LNCaP clone FGC (cell line): ENCODE measurements around the gene MED22.
"Not testable (repeated sequence)": the region's sequence is repeated elsewhere in the genome, so short reads cannot be mapped to it uniquely, and the experiment has no call there.

Experiments used
- DNase-seq: peaks from one replicate; pipeline ENCODE4 v3.0.0-alpha.2; 2011; ENCODE audit warnings: low read depth
- H3K4me3 ChIP-seq: 2 replicates; pipeline ENCODE4 v1.5.1; 2011; ENCODE audit warnings: mild to moderate bottlenecking, low read depth, low read length, control low read depth
- TF ChIP-seq, protein P1 (sequence below): IDR thresholded peaks from 2 replicates; pipeline ENCODE4 v1.5.1; 2012; ENCODE audit warnings: mild to moderate bottlenecking; ENCODE audit not compliant: control insufficient read depth, insufficient read depth; ENCODE audit errors: extremely low read depth

MED22 gene

DNA sequence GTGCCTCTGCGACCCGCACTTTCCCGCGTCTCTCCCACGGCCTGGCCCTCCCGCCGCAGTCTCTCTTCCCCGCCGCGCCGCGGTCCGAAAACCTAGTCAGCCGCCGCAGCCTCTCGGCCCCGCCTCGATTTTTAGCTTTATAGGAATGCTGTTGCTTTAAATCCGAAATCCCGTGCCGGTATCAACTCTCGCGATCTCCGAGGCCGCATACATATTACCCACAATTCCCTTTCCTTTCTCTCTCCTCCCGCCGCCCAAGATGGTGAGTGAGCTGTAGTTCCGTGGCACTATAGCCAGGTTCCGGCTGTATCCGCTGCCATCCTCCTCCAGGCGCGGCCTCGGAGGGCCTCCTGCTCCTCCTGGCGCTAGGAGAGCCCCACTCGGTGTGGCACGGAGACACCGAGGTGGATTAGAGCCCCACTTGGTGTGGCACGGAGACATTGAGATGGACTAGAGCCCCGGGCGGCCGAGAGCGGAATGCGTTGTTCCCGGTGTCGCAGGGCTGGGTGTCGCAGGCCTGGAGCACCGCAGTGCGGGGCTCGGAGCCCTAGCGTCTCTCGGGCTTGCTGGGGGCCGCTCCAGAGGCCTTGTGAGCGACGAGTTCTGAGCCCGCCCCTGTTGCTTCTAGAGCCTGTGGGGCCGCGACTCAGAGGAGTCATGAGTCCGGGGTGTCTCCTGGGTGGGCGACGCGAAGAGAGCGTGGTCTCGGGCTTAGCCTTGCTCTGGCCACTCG lies at the start of gene MED22, which contains the start of gene RPL7A:
TSS of gene MED22 (minus strand) at position 147 of the 733 bp plus-strand sequence. CDS start 1,469 bp downstream, outside the sequence.
TSS of gene RPL7A (plus strand) at position 234 of the 733 bp plus-strand sequence. CDS start at position 260, 26 bp downstream.
- TF ChIP-seq, protein P1, sequence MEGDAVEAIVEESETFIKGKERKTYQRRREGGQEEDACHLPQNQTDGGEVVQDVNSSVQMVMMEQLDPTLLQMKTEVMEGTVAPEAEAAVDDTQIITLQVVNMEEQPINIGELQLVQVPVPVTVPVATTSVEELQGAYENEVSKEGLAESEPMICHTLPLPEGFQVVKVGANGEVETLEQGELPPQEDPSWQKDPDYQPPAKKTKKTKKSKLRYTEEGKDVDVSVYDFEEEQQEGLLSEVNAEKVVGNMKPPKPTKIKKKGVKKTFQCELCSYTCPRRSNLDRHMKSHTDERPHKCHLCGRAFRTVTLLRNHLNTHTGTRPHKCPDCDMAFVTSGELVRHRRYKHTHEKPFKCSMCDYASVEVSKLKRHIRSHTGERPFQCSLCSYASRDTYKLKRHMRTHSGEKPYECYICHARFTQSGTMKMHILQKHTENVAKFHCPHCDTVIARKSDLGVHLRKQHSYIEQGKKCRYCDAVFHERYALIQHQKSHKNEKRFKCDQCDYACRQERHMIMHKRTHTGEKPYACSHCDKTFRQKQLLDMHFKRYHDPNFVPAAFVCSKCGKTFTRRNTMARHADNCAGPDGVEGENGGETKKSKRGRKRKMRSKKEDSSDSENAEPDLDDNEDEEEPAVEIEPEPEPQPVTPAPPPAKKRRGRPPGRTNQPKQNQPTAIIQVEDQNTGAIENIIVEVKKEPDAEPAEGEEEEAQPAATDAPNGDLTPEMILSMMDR, result no peak
- peak within 1 kb of the TSS; percentile 97 for H3K4me3 ChIP-seq
- peak; percentile 91 for DNase-seq

DNA sequence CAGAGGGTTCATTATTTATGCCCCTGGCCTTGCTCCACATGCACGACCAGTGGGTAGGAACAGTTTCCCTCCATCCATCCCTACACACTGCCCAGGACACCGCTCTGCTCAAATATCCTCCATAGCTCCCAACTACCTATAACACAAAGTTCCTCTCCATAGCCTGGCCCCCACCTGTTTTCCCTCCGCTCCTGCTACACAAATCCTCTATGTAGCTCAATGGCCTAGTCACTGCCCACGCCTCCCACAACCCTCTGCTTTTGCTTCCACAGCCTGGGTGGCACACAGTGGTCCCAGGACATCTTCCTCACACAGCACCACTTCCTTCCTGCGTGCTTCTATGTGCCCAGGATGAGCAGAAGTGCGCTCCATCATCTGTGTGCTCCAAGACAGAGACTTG lies 49.4 kb upstream of the MED22 start:
- TF ChIP-seq, protein P1, result no peak
- H3K4me3 ChIP-seq, result no peak overlapping the region
- DNase-seq, result no peak

DNA sequence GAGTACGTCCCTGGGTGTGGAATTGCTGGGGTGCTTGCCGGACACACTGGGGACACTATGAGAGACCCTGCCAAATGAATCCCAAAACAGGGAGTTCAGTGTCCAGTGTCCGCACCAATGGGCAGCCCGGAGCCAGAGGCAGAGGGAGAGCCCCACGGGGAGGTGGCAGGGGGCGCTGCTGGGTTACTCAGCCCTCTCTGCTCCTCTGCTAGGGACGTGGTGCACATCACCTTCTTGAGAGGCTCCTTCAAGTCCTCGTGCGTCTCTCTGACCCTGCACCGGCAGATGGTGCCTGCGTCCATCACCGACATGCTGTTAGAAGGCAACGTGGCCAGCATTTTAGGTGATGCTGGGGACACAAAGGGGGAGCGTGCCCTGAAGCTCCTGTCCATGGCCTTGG lies 49.0 kb upstream of the MED22 start:
- H3K4me3 ChIP-seq, result no peak overlapping the region
- no peak for DNase-seq
- TF ChIP-seq, protein P1, result peak; percentile 16; the same call in 1 of the 2 replicates

DNA sequence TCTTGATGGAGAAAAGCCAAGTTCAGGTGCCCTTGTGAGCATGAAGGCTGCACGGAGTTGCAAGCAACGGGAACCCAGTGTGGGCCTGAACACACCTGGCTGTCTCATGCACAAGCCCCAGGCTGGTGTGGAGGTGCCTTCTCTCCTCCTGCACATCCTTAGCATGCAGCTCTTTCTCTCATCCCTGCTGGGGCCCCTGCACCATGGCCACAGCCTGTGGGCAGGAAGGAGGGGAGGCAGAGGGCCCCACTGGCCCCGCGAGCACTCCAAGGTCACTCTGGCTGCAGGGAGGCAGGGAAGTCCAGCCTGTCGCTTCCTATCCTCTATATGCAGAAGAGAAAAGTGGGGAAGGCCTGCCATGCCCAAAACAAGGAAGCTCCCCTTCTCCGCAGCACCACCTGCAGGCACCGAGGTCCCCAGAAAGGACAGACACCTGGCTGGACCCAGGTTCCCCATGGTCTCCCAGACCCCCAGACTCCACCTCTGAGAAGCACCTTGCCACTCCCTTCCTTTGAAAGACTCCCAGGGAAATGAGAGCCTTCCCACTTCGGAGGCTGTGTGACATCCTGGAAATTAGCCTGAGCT lies 46.8 kb upstream of the MED22 start:
- no peak for DNase-seq
- TF ChIP-seq, protein P1, result no peak
- H3K4me3 ChIP-seq, result no peak overlapping the region

DNA sequence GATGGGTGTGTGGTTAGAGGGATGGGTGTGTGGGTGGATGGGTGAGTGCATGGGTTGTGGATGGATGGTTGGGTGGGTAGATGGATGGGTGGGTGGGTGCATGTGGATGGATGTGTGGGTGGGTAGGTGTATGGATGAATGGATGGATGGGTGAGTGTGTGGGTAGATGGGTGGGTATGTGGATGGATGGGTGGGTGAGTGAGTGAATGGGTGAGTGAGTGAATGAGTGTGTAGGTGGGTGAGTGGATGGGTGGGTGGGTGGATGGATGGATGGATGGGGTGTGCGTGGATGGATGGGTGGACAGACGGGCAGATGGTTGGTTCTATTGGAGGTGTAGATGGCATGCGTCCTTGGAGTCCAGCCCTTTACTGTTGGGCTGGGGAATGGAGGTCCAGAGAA lies 45.5 kb upstream of the MED22 start:
- no peak overlapping the region for H3K4me3 ChIP-seq
- DNase-seq, result no peak
- TF ChIP-seq, protein P1, result no peak

DNA sequence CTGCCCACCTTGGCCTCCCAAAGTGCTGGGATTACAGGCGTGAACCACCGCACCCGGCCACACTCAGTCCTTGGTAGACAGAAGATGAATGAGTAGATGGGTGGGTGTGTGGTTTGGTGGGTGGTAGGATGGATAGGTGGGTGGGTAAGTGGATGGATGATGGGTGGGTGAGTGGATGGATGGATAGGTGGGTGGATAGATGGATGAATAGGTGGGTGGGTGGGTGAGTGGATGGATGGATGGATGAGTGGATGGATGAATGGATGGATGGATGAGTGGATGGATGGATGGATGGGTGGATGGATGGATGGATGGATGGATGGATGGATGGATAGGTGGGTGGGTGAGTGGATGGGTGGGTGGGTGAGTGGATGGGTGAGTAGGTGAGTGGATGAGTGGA lies 44.4 kb upstream of the MED22 start:
- DNase-seq, result not testable (repeated sequence)

DNA sequence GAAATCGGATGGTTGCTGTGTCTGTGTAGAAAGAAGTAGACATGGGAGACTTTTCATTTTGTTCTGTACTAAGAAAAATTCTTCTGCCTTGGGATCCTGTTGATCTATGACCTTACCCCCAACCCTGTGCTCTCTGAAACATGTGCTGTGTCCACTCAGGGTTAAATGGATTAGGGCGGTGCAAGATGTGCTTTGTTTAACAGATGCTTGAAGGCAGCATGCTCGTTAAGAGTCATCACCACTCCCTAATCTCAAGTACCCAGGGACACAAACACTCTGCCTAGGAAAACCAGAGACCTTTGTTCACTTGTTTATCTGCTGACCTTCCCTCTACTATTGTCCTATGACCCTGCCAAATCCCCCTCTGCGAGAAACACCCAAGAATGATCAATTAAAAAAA lies 43.5 kb upstream of the MED22 start:
- not testable (repeated sequence) for DNase-seq, H3K4me3 ChIP-seq

More for the DNA sequence above, 44.4 kb upstream of the MED22 start:
- H3K4me3 ChIP-seq, result not testable (repeated sequence)

DNA sequence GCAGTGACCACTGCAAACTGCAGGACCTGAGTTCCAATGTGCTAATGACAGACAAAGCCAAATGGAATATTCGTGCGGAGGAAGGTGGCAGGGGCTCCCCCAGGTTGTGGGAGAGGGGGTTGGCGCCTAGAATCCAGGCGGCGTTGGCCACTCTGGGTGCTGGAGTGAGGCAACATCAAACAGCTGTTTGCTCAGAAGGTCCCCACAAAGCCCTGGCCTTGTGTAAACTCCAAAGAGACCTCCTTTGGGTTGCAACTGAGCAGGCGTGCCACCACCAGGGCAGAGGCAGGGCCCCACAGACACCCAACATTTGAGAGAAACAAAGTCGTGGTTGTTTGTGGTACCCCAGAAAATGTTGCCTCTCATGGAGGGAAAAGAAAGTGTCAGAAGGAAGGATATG lies 42.8 kb upstream of the MED22 start:
- DNase-seq, result no peak
- H3K4me3 ChIP-seq, result no peak overlapping the region
- TF ChIP-seq, protein P1, result no peak
